Measurements from ENCODE around the gene ACCSL.

Gene ACCSL

GRCh38 chr11:44016131-44016530 lies 31.6 kb upstream of the ACCSL start (continued):
- no peak for TF ChIP-seq ARNTL (CRISPR knock-in tag; IDR thresholded peaks at IDR 0.05; ENCODE audit: borderline replicate concordance, low read depth)
- TF ChIP-seq GLIS3 (CRISPR knock-in tag; IDR thresholded peaks at IDR 0.05): no peak

- TF ChIP-seq ESRRG (CRISPR knock-in tag; IDR thresholded peaks at IDR 0.05) (no peak), CREB5 (CRISPR knock-in tag; IDR thresholded peaks at IDR 0.05; ENCODE audit: low read depth) (no peak), TOX (CRISPR knock-in tag; IDR thresholded peaks at IDR 0.05; ENCODE audit: borderline replicate concordance) (no peak), OSR1 (CRISPR knock-in tag; IDR thresholded peaks at IDR 0.05) (no peak), TCF4 (CRISPR knock-in tag; IDR thresholded peaks at IDR 0.05; ENCODE audit: borderline replicate concordance) (no peak), ZFP3 (CRISPR knock-in tag; IDR thresholded peaks at IDR 0.05) (no peak), ISL1 (CRISPR knock-in tag; IDR thresholded peaks at IDR 0.05) (no peak)
- no peak for ATAC-seq
These were observed 31.0 kb upstream of the ACCSL start for GRCh38 chr11:44016546-44017442.

DNA sequence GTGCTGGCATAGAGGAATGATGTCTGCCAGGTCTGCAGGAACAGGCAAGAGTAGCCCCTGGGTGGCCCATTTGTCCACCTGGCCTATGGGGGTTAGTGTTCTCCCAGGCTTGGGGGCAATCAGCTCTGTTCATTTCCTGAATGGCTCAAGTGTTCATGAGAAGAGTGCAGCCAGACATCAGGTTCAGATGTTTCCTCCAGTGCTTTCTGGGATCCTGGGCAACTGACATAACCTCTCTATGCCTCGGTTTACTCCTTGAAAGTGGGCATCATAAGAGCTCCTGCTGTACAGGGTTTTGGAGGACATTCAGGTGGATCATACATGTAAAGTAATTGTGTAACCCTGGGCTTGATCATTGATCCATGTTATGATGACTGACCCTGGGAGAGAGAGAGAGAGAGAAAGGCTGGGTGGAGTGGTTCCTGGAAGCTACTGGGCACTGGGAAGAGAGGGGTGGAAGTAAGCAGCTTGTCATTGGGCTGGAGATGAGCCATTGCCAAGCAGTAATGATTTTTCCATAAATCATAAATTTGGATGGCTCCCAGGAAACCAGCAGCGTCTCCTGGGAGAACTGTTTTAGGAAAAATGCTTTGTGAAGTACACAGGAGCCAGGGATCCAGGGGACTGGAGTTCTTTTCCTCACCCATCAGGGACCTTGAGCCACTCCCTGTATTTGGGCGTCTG lies 30.2 kb upstream of the ACCSL start:
- ATAC-seq: peak; percentile 44
- TF ChIP-seq TOX (CRISPR knock-in tag; IDR thresholded peaks at IDR 0.05; ENCODE audit: borderline replicate concordance) (no peak), BACH2 (CRISPR knock-in tag; IDR thresholded peaks at IDR 0.05; ENCODE audit: borderline replicate concordance) (no peak), ESRRG (CRISPR knock-in tag; IDR thresholded peaks at IDR 0.05) (no peak), ZFP30 (CRISPR knock-in tag; IDR thresholded peaks at IDR 0.05) (no peak), GLIS3 (CRISPR knock-in tag; IDR thresholded peaks at IDR 0.05) (no peak)
- TF ChIP-seq, protein P1, sequence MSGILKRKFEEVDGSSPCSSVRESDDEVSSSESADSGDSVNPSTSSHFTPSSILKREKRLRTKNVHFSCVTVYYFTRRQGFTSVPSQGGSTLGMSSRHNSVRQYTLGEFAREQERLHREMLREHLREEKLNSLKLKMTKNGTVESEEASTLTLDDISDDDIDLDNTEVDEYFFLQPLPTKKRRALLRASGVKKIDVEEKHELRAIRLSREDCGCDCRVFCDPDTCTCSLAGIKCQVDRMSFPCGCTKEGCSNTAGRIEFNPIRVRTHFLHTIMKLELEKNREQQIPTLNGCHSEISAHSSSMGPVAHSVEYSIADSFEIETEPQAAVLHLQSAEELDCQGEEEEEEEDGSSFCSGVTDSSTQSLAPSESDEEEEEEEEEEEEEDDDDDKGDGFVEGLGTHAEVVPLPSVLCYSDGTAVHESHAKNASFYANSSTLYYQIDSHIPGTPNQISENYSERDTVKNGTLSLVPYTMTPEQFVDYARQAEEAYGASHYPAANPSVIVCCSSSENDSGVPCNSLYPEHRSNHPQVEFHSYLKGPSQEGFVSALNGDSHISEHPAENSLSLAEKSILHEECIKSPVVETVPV (CRISPR knock-in tag; IDR thresholded peaks at IDR 0.05): no peak

- ATAC-seq: peak; percentile 46
- TF ChIP-seq ZNF70 (CRISPR knock-in tag; IDR thresholded peaks at IDR 0.05) (no peak), TSHZ2 (CRISPR knock-in tag; IDR thresholded peaks at IDR 0.05) (no peak), CREB5 (CRISPR knock-in tag; IDR thresholded peaks at IDR 0.05; ENCODE audit: low read depth) (no peak), SNAI2 (CRISPR knock-in tag; IDR thresholded peaks at IDR 0.05) (no peak), GLIS3 (CRISPR knock-in tag; IDR thresholded peaks at IDR 0.05) (no peak), ZNF8 (CRISPR knock-in tag; IDR thresholded peaks at IDR 0.05) (no peak), PPARA (CRISPR knock-in tag; IDR thresholded peaks at IDR 0.05; ENCODE audit: borderline replicate concordance) (no peak), TCF4 (CRISPR knock-in tag; IDR thresholded peaks at IDR 0.05; ENCODE audit: borderline replicate concordance) (no peak), TOX (CRISPR knock-in tag; IDR thresholded peaks at IDR 0.05; ENCODE audit: borderline replicate concordance) (no peak), CSDC2 (CRISPR knock-in tag; IDR thresholded peaks at IDR 0.05) (no peak), BACH2 (CRISPR knock-in tag; IDR thresholded peaks at IDR 0.05; ENCODE audit: borderline replicate concordance) (no peak), ZFP3 (CRISPR knock-in tag; IDR thresholded peaks at IDR 0.05) (no peak), ZNF565 (CRISPR knock-in tag; conservative IDR thresholded peaks at IDR 0.05; ENCODE audit: low read depth) (no peak), ARNTL (CRISPR knock-in tag; IDR thresholded peaks at IDR 0.05; ENCODE audit: borderline replicate concordance, low read depth) (no peak), ZFP30 (CRISPR knock-in tag; IDR thresholded peaks at IDR 0.05) (no peak), ESRRG (CRISPR knock-in tag; IDR thresholded peaks at IDR 0.05) (no peak), ZC3H10 (CRISPR knock-in tag; IDR thresholded peaks at IDR 0.05) (no peak), RARB (CRISPR knock-in tag; IDR thresholded peaks at IDR 0.05) (no peak), POU6F1 (CRISPR knock-in tag; IDR thresholded peaks at IDR 0.05; ENCODE audit: borderline replicate concordance, low read depth) (no peak), ISL1 (CRISPR knock-in tag; IDR thresholded peaks at IDR 0.05) (no peak)
These were observed 29.7 kb upstream of the ACCSL start for GRCh38 chr11:44018127-44018521.
